AG04449 (cell line): Measurements from ENCODE around the gene DGKB.

Experiments used
- CTCF ChIA-PET: fragments of 350-600 bp; formaldehyde crosslinking; extraction: SDS; loops from one replicate; lab custom pipeline; 2021; ENCODE audit warnings: antibody characterized with exemption; lab: Yijun Ruan, JAX
- POLR2A ChIA-PET: fragments of 400-600, 350-600 bp; formaldehyde crosslinking; extraction: SDS; loops from one replicate; lab custom pipeline; 2020; ENCODE audit warnings: antibody characterized with exemption, inconsistent platforms; lab: Yijun Ruan, JAX
- DNase-seq: peaks from one replicate; pipeline ENCODE4 v3.0.0-alpha.2; 2010; ENCODE audit warnings: low read depth, low spot score
- H3K4me3 ChIP-seq: 2 replicates; pipeline ENCODE4 v1.5.1; 2011; ENCODE audit warnings: low read depth, mild to moderate bottlenecking, control low read depth, low read length
- TF ChIP-seq, protein P1 (sequence below): IDR thresholded peaks from one replicate; pipeline ENCODE4 v1.5.1; 2011; ENCODE audit warnings: mild to moderate bottlenecking, moderate library complexity, low read length, control low read depth, inconsistent platforms; ENCODE audit not compliant: insufficient read depth; ENCODE audit errors: missing control alignments

The DGKB gene

DNA sequence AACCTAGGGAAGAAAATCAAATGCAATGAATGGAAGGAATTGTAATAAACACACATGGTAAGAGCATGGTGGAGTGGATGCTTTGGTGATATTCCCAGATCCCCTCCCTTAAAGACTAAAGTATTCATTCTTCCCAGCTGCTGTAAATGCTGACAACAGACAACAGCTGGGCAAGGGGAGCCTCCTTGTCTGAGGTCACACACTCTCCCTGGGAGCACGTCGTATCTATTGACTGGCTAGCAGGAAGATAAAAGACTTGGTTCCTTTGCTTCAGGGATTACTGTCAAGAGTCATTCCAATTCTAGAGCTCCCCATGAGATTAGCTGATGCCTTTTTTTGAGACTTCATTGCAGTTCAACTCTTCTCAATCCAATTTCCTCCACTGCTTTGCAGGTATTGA is 469.6 kb downstream of the DGKB start:
- POLR2A ChIA-PET = no interaction called here
- CTCF ChIA-PET = no interaction called here
- DNase-seq = no peak
- no peak overlapping the region for H3K4me3 ChIP-seq
- TF ChIP-seq, protein P1, sequence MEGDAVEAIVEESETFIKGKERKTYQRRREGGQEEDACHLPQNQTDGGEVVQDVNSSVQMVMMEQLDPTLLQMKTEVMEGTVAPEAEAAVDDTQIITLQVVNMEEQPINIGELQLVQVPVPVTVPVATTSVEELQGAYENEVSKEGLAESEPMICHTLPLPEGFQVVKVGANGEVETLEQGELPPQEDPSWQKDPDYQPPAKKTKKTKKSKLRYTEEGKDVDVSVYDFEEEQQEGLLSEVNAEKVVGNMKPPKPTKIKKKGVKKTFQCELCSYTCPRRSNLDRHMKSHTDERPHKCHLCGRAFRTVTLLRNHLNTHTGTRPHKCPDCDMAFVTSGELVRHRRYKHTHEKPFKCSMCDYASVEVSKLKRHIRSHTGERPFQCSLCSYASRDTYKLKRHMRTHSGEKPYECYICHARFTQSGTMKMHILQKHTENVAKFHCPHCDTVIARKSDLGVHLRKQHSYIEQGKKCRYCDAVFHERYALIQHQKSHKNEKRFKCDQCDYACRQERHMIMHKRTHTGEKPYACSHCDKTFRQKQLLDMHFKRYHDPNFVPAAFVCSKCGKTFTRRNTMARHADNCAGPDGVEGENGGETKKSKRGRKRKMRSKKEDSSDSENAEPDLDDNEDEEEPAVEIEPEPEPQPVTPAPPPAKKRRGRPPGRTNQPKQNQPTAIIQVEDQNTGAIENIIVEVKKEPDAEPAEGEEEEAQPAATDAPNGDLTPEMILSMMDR = no peak

DNA sequence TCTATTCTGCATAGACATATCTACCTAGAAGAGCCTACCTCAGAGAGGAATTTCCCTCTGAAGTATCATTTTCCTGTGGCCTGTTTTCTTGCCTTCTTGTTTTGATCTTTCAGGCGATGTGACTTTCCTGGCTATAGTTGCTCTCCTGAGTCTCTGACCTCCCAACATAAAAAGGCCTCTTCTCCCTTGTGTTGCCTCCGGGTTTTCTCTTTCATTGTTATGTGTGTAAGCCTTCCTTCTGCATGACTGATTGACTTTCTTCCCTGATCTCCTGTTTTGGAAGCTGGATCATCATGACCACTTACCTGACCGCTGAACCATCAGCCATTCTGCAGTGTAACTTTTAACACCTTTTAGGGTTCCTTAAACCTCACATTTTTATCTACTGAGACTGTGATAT is 471.6 kb downstream of the DGKB start:
- ChIA-PET CTCF (no interaction called here), POLR2A (no interaction called here)
- H3K4me3 ChIP-seq = no peak overlapping the region
- DNase-seq = no peak
- TF ChIP-seq, protein P1 = no peak

DNA sequence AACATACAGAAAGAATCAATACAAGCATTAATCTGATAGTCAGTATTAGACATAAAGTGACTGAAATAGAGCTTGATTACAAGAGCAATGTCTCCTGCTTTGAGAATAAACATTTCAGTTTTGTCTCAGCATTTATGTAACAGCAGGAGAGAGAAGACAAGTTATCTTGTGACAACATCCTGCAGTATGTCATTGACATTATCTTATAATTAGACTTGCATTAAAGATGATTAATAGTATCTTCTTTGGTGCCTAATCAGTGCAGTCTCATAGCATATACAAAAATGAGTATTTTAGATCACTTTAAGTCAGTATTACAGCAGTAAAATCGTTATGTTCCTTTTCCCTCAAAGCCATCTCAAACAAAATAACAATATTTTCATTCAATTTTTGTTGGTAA is 477.0 kb downstream of the DGKB start:
- TF ChIP-seq, protein P1 = no peak
- POLR2A ChIA-PET = no interaction called here
- DNase-seq = no peak
- H3K4me3 ChIP-seq = no peak overlapping the region
- CTCF ChIA-PET = no interaction called here

DNA sequence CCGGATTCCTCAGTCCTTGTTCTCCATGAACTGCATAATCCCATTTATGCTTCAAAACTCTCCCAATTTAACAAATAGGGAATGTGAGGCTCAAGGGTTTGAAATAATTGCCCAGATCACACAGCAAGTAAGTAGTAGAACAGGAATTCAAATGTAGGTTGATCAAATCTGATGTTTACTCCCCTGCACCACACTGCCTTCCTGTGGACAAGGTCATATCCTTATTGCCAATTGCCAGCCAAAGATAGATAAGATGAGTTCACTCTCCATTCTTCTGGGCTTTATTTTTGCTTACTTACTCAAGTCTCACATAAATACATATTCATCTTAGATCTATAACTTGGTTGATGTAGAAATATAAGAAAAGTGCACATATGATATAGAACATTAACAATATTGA is 477.9 kb downstream of the DGKB start:
- TF ChIP-seq, protein P1 = no peak
- ChIA-PET POLR2A (no interaction called here), CTCF (no interaction called here)
- DNase-seq = no peak
- no peak overlapping the region for H3K4me3 ChIP-seq

DNA sequence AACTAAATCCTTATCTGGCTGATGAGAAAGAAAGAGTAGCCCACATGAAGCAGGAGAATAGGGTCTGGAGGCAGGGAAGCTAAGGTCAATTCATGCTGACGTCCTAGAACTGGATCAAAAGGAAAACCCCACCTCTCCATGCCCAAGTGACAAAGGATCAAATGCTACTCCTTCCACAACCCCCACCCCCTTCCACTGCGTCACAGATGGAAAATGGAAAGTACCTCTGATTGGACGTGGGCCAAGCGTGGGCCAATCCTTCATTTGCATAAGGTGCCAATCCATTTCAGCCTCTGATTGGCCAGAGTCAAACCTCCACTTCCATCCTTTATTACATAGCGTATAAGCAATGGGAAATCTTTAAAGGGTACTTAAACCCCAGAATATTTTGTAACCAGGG is 481.8 kb downstream of the DGKB start:
- H3K4me3 ChIP-seq = no peak overlapping the region
- CTCF ChIA-PET = no interaction called here
- DNase-seq = no peak
- POLR2A ChIA-PET = no interaction called here
- TF ChIP-seq, protein P1 = no peak

DNA sequence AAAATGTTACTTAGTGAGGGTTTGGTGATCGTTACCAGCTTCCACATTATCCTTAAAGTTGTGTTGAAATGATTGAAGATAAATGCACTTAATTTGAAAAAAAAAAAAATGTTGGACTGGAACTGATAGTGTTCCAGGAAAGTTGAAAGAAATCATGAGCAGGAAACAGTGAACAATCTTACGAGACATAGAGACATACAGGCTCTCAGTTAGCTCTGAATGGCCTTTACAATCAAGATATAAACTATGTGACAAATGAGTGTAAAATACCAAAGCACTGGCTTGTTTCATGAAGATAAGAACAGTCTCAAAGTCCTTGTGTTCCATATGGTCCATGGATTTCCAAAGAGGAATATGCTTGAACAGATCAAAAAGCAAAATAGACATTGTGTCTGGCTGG is 483.0 kb downstream of the DGKB start:
- POLR2A ChIA-PET = no interaction called here
- TF ChIP-seq, protein P1 = no peak
- CTCF ChIA-PET = no interaction called here
- no peak overlapping the region for H3K4me3 ChIP-seq
- no peak for DNase-seq
